A673 (cell line): ENCODE data around the gene CPTP. TPM values are rescaled to one million over a fixed set of nuclear protein-coding genes. Genes with fewer than 3 reads are reported as not detected.

ENCODE experiments used
- BruUV-seq: library from RNA; stranded (reverse); fragments of 400-500 nt; replicated peaks from 2 replicates; lab custom pipeline; 2021; lab: Mats Ljungman, UMichigan
- CTCF ChIA-PET: fragments of 300-600 bp; sonication (Branson Sonifier 250); formaldehyde crosslinking; loops from one replicate; lab custom pipeline; 2022; ENCODE audit warnings: antibody characterized with exemption; lab: Charles Lee
- POLR2A ChIA-PET: fragments of 300-600 bp; sonication (Branson Sonifier 250); formaldehyde crosslinking; loops from one replicate; lab custom pipeline; 2022; ENCODE audit warnings: antibody characterized with exemption; ENCODE audit not compliant: low non-redundant PET; lab: Charles Lee
- DNase-seq: peaks from one replicate; pipeline ENCODE4 v3.0.0-alpha.2; 2015; ENCODE audit warnings: low spot score
- H3K27ac ChIP-seq: fragments of 200-600 bp; sonication (generic); 2 replicates; pipeline ENCODE4 v1.5.1; 2016; ENCODE audit warnings: mixed run types, low read depth, mild to moderate bottlenecking, mixed read lengths, antibody characterized with exemption, low read length; ENCODE audit not compliant: poor library complexity, severe bottlenecking
- H3K27me3 ChIP-seq: fragments of 200-600 bp; sonication (generic); replicated peaks from 2 replicates; pipeline ENCODE4 v1.6.1; 2017; ENCODE audit warnings: mixed run types, low read depth, mild to moderate bottlenecking, mixed read lengths, antibody characterized with exemption, low read length; ENCODE audit not compliant: insufficient read depth, poor library complexity
- H3K36me3 ChIP-seq: fragments of 200-600 bp; sonication (generic); 2 replicates; pipeline ENCODE4 v1.6.1; 2016; ENCODE audit warnings: mixed run types, mild to moderate bottlenecking, mixed read lengths, antibody characterized with exemption, low read length; ENCODE audit not compliant: insufficient read depth, poor library complexity, severe bottlenecking
- H3K4me1 ChIP-seq: fragments of 200-600 bp; sonication (generic); 2 replicates; pipeline ENCODE4 v1.6.1; 2017; ENCODE audit warnings: mixed run types, mild to moderate bottlenecking, mixed read lengths, antibody characterized with exemption, low read length; ENCODE audit not compliant: insufficient read depth, poor library complexity, severe bottlenecking
- H3K4me3 ChIP-seq: fragments of 200-600 bp; sonication (generic); 2 replicates; pipeline ENCODE4 v1.5.1; 2016; ENCODE audit warnings: low read depth, mixed run types, mild to moderate bottlenecking, mixed read lengths, low read length; ENCODE audit not compliant: poor library complexity, severe bottlenecking
- H3K9me3 ChIP-seq: fragments of 200-600 bp; sonication (generic); 2 replicates; pipeline ENCODE4 v1.6.1; 2016; ENCODE audit warnings: mixed run types, low read depth, mild to moderate bottlenecking, mixed read lengths, antibody characterized with exemption, low read length; ENCODE audit not compliant: poor library complexity, severe bottlenecking
- EZH2 ChIP-seq: fragments of 200-600 bp; sonication (generic); IDR thresholded peaks from 2 replicates; pipeline ENCODE4 v1.6.1; 2017; ENCODE audit warnings: borderline replicate concordance, low read depth, mild to moderate bottlenecking, mixed read lengths, antibody characterized with exemption, low read length; ENCODE audit not compliant: poor library complexity, severe bottlenecking
- intact Hi-C: fragments of 100-400 bp; cut with micrococcal nuclease; formaldehyde crosslinking; loops from one replicate; pipeline ENCODE4 v1.10.0; 2022; ENCODE audit not compliant: unreplicated experiment
- total RNA-seq: library from RNA; stranded (reverse); gene quantifications from 2 replicates; pipeline ENCODE4 v1.2.3, GENCODE V29; 2021
- TF ChIP-seq, protein P1 (sequence below): fragments of 300-800, 200-600 bp; sonication (generic); conservative IDR thresholded peaks from 2 replicates; pipeline ENCODE4 v1.5.1; 2017; ENCODE audit warnings: low read depth, mild to moderate bottlenecking, antibody characterized with exemption, low read length, moderate library complexity, mixed read lengths

CPTP gene
- total RNA-seq, 1 experiment from 2014 or later = 17.0 TPM

DNA sequence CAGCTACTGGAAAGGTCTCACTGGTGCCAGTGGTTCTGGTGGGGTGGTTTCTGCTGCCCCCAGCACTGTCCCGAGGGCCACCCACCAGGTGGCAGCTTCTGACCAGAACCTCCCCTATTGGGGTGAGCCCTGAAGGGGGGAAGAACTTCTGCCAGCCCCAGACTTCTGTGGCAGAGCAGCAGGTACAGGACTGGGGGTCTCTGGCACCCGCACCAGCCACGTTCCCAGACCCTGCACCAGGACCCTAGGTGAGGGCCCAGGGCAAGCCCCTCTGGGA is 14.6 kb upstream of the CPTP start:
- no peak overlapping the region for H3K27ac ChIP-seq
- H3K4me1 ChIP-seq = peaks cover 26% of the 10 kb centered on the region
- H3K36me3 ChIP-seq = peaks cover 33% of the 10 kb centered on the region
- TF ChIP-seq EZH2 = no peak
- TF ChIP-seq, protein P1, sequence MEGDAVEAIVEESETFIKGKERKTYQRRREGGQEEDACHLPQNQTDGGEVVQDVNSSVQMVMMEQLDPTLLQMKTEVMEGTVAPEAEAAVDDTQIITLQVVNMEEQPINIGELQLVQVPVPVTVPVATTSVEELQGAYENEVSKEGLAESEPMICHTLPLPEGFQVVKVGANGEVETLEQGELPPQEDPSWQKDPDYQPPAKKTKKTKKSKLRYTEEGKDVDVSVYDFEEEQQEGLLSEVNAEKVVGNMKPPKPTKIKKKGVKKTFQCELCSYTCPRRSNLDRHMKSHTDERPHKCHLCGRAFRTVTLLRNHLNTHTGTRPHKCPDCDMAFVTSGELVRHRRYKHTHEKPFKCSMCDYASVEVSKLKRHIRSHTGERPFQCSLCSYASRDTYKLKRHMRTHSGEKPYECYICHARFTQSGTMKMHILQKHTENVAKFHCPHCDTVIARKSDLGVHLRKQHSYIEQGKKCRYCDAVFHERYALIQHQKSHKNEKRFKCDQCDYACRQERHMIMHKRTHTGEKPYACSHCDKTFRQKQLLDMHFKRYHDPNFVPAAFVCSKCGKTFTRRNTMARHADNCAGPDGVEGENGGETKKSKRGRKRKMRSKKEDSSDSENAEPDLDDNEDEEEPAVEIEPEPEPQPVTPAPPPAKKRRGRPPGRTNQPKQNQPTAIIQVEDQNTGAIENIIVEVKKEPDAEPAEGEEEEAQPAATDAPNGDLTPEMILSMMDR = no peak
- H3K27me3 ChIP-seq = no peaks in the 10 kb centered on the region
- DNase-seq = no peak
- CTCF ChIA-PET = no interaction called here
- intact Hi-C loops = no loop called here
- H3K9me3 ChIP-seq = no peaks in the 10 kb centered on the region
- BruUV-seq = no TSS peak
- H3K4me3 ChIP-seq = peak overlapping the region; percentile 88
- POLR2A ChIA-PET = no interaction called here

DNA sequence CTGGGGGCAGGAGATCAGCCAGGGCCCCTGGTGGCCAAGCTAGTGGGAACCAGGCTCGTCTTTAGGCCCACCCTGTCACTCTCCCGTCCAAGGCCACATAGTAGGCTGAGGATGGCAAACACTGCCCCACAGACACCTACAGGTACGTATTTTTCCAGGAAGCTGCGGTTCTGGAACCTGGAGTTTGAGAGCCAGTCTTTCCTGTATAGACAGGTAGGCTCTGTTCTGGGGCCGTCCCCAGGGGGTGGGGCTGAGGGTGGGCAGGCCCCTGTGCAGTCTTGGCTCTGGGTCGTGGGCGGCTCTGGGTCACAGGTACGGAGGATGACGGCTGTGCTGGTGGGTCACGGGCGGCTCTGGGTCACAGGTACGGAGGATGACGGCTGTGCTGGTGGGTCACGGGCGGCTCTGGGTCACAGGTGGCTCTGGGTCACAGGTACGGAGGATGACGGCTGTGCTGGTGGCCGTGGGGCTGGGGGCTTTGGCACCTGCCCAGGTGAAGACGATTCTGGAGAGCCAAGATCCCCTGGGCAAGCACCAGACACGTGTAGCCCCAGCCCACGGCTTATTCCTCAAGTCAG is 14.0 kb upstream of the CPTP start:
- BruUV-seq = no TSS peak
- Histone ChIP-seq H3K27ac (no peak overlapping the region), H3K27me3 (no peaks in the 10 kb centered on the region), H3K9me3 (no peaks in the 10 kb centered on the region), H3K36me3 (peaks cover 36% of the 10 kb centered on the region), H3K4me3 (no peak overlapping the region), H3K4me1 (peaks cover 21% of the 10 kb centered on the region)
- DNase-seq = no peak
- TF ChIP-seq, protein P1 = no peak
- TF ChIP-seq EZH2 = no peak
- ChIA-PET CTCF (no interaction called here), POLR2A (interaction anchor here (0.6 kb wide), 1 partner anchor 432 kb away, joined by 4 read pairs; no protein-coding TSS in a partner anchor)
- intact Hi-C loops = no loop called here

DNA sequence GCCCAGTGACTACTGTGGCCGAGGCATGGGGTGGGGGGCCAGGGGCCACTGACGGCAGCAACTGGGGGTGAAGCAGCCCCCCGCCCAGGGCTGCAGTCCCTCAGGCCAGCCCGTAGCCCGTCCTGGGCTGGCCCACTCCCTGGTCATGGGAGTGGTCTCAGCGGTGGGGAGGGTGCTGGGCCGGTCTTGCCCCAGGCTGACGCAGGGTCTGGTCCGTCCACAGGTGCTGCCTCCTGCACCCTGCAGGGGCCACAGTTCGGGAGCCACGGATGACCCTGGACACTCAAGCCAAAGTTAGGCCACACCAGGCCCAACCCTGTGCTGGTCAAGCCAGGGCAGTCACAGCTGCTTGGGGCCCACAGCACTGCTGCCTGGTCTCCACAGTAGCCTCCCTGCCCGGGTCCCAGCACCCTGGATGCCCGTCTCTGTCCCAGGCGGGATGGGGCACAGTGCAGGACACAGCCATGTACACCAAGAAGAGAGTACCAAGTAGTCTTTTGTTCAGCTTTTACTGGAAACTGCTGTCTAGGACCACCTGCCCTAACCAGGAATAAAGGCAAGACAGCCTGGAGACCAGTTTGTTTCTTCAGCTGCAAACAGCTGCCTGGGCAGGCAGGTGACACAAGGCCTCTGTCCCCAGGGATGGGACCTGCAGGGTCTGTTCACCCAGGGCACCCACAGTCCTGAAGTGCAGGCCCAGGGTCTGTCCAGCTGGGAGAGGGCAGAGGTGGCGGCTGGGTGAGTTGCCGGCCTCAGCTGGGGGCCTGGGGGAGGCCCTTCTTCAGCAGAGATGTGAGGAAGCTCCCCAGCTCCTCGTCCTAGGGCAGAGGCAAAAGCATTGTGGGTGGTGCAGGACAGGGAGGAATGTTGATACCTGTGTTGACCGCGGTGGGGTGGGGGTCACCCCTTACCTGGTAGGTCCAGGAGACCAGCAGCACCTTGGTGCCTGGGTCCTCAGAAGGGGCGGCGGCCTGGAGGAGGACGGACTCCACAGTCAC is 13.2 kb upstream of the CPTP start:
- Histone ChIP-seq H3K4me1 (peaks cover 12% of the 10 kb centered on the region), H3K4me3 (no peak overlapping the region), H3K9me3 (no peaks in the 10 kb centered on the region), H3K36me3 (peaks cover 36% of the 10 kb centered on the region), H3K27ac (no peak overlapping the region), H3K27me3 (no peaks in the 10 kb centered on the region)
- ChIA-PET CTCF (no interaction called here), POLR2A (interaction anchor here (0.6 kb wide), 1 partner anchor 431 kb away, joined by 4 read pairs; no protein-coding TSS in a partner anchor)
- DNase-seq = no peak
- intact Hi-C loops = no loop called here
- BruUV-seq = TSS peak; percentile 28
- TF ChIP-seq, protein P1 = no peak
